SK-N-MC (cell line): ENCODE results near the gene BAX.

Experiments
- EZH2 ChIP-seq: fragments of 200-600 bp; sonication (generic); IDR thresholded peaks from one replicate; pipeline ENCODE4 v1.6.1; 2017; ENCODE audit warnings: antibody characterized with exemption
- FOXP2 ChIP-seq: optimal IDR thresholded peaks from 2 replicates; pipeline ENCODE3; 2011; ENCODE audit warnings: mild to moderate bottlenecking, moderate library complexity; ENCODE audit not compliant: insufficient read depth; ENCODE audit errors: extremely low read length, control extremely low read depth
- POLR2AphosphoS5 ChIP-seq: IDR thresholded peaks from 2 replicates; pipeline ENCODE4 v1.6.1; 2012; ENCODE audit warnings: mild to moderate bottlenecking, low read depth, low read length, borderline replicate concordance

GRCh38 chr19:48970139-48970766, 15.6 kb downstream of the BAX start:
- TF ChIP-seq POLR2AphosphoS5 (no peak; the same call in 1 of the 2 replicates), EZH2 (no peak), FOXP2 (no peak)
